HG03064 (cell line): ENCODE results near the gene RASSF5.
"Not testable (repeated sequence)": the region's sequence is repeated elsewhere in the genome, so short reads cannot be mapped to it uniquely, and the experiment has no call there.

Experiments
- ATAC-seq: cut with Tn5 transposase; IDR thresholded peaks from one replicate; pipeline ENCODE4 v1.9.1; 2021; ENCODE audit warnings: low read depth; ENCODE audit not compliant: unreplicated experiment

Gene RASSF5

DNA sequence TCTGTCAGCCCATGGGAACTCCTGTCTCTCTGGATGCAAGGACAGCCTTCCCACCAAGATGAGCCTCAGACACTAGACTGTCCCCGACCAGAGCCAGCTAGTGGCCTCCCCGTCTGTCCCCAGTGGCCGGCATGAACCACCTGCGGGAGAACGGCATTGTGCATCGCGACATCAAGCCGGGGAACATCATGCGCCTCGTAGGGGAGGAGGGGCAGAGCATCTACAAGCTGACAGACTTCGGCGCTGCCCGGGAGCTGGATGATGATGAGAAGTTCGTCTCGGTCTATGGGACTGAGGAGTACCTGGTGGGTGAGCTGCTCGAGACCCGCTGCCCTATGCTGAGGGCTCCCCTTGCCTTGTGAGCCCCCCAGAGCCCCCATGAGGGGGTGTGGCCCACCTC lies 31.3 kb upstream of the RASSF5 start:
- ATAC-seq: no peak

DNA sequence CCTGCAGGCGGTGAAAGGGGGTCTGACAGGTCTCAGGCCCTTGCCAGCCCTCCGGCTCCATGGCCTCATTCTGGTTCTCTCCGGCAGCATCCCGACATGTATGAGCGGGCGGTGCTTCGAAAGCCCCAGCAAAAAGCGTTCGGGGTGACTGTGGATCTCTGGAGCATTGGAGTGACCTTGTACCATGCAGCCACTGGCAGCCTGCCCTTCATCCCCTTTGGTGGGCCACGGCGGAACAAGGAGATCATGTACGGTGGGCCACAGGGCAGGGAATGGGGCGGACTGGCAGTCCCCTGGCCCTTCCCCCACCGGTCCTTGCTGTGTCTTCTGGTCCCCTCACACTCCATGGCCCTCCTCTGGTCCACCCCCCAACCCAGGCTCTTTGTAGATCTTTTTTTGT lies 30.7 kb upstream of the RASSF5 start:
- no peak for ATAC-seq

DNA sequence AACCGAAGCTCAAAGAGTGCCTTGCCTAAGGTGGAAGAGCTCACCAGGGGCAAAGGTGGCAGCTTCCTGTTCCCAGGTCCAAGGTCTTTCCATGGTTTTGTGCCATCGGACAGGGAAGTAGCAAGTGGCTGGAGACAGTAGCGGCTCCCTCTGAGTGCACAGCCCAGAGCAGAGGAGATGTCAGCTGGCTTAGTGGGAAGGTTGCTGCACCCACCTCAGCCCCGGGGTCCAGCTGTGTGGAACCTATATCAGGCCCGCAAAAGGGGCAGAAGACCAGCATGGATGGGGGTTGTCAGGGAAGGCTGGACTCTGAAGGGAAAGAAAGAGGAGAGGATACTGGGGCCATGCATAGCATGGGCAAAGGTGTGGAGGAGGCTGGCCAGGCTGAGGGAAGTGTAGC lies 30.2 kb upstream of the RASSF5 start:
- ATAC-seq: no peak

DNA sequence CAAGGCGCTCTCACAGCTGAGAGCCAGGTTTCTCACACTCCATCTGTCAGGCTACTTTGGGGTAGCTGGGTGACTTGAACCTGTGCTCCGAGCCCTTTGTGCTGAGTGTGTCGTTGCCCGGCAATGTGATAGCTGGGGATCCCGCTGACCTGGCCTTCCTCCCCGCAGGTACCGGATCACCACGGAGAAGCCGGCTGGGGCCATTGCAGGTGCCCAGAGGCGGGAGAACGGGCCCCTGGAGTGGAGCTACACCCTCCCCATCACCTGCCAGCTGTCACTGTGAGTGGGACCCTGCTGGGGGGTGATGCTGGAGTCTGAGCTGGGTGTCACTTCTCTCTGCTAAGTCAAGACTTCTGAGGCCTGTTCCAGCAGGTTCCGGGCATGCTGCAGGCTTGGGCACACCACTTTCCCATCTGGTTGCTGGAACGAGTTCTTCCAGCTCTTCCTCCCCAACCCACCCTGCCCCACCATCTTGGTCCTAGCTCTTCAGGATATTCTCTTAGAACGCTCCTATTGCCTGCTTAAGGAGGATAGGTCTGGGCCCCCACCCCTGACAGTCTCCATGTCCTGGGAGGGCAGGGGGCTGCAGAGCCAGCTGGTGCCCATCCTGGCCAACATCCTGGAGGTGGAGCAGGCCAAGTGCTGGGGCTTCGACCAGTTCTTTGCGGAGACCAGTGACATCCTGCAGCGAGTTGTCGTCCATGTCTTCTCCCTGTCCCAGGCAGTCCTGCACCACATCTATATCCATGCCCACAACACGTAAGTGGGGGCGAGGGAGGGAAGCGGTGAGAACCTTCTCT lies 29.6 kb upstream of the RASSF5 start:
- no peak for ATAC-seq

DNA sequence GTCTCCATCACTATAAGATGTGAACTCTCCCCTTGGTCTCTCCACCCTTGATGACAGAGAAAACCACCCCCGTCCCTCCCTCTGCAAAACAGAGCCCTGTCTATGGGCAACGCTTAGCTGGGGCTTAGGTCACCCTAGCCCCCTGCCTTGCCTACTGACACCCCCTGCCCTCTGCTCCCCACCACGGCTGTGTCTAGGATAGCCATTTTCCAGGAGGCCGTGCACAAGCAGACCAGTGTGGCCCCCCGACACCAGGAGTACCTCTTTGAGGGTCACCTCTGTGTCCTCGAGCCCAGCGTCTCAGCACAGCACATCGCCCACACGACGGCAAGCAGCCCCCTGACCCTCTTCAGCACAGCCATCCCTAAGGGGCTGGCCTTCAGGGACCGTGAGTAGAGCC lies 28.6 kb upstream of the RASSF5 start:
- no peak for ATAC-seq

DNA sequence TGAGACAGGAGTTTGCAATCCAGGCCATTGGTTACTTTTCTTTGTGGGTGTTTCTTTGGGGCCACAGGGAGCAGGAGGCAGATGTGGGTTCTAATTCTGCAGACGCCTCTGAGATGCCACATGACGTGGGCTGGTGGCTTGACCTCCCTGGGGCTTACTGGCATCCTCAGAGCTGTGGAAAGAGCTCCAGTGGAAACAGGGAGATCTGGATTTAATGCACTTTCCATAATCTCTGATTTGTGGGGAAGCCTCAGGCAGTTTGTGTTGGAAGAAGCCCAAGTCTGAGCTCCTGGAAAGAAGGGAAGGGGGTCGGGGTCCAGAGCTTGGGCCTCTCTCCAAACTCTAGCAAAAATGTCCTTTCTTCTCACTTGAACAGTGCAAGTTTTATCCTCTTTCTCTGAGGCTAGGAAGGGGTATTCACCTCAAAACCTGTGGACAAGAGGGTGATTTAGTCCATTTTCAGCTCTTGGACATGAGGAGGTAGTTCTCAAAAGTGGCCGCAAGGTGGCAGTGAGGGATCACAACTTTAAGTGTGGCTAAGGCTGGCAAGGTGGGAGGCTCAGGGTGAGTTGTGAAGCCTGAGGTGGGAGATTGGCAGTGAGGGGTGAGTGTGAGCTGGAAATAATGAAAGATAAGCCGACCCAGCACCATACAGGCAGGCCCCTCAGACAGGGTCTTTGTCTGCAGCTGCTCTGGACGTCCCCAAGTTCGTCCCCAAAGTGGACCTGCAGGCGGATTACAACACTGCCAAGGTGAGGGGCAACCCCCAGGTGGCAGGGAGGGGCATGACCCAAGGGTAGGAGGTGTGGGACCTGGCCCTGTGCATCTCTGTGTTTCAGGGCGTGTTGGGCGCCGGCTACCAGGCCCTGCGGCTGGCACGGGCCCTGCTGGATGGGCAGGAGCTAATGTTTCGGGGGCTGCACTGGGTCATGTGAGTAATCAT lies 27.9 kb upstream of the RASSF5 start:
- no peak for ATAC-seq

DNA sequence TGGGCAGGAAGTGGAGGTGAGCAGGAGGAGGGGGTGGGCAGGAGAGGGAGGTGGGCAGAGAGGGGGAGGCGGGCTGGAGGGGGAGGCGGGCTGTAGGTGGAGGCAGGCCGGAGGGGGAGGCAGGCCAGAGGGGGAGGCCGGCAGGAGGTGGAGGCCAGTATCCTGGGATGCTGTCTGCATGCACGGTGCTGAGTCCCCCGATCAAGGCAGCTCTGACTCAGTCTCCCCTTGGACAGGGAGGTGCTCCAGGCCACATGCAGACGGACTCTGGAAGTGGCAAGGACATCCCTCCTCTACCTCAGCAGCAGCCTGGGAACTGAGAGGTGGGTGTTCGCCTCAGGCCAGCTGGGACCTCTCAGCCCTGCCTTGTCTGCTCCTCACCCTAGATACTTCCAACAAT lies 27.1 kb upstream of the RASSF5 start:
- ATAC-seq: no peak

DNA sequence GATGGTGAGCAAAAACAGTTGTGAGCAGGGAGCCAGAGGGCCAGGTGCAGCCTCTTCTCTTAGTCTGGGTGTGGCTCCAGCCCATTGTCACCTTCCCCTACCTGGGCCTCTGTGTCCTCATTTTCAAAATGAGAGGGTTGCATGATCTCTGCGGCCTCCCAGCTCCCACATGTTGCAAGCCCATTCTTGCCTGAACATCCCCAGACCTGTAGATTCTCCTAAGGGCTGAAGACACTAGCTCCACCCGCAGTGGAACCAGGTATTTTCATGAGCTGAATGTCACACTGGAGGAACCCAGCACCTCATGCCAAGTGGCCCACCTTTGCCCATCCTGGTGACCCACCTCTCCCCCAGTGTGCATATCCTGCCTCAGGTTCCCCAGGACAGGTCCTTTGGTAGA lies 24.7 kb upstream of the RASSF5 start:
- no peak for ATAC-seq

DNA sequence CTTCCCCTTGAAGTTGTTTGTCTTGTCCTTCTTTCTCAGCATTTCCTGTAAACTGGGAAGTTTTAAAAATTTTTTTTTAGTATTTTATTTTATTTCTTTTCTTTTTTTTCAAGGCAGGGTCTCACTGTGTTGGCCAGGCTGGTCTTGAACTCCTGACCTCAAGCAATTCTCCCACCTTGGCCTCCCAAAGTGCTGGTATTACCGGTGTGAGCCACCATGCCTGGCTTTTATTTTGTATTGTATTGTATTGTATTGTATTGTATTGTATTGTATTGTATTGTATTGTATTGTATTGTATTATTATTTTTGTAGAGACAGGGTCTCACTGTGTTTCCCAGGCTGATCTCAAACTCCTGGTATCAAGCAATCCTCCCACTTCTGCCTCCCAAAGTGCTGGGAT lies 23.5 kb upstream of the RASSF5 start:
- ATAC-seq: not testable (repeated sequence)

DNA sequence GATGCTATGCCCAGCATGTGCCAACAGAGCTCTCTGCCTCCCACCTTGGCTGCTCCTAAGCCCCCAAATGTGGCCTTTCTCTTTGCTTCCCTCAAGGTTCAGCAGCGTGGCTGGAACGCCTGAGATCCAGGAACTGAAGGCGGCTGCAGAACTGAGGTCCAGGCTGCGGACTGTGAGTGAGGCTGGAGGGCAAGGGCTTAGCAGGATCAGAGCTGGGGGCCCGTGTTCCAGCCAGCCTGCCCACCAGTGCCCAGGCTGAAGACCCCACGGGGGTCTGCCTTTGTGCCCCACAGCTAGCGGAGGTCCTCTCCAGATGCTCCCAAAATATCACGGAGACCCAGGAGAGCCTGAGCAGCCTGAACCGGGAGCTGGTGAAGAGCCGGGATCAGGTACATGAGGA lies 22.4 kb upstream of the RASSF5 start:
- no peak for ATAC-seq

DNA sequence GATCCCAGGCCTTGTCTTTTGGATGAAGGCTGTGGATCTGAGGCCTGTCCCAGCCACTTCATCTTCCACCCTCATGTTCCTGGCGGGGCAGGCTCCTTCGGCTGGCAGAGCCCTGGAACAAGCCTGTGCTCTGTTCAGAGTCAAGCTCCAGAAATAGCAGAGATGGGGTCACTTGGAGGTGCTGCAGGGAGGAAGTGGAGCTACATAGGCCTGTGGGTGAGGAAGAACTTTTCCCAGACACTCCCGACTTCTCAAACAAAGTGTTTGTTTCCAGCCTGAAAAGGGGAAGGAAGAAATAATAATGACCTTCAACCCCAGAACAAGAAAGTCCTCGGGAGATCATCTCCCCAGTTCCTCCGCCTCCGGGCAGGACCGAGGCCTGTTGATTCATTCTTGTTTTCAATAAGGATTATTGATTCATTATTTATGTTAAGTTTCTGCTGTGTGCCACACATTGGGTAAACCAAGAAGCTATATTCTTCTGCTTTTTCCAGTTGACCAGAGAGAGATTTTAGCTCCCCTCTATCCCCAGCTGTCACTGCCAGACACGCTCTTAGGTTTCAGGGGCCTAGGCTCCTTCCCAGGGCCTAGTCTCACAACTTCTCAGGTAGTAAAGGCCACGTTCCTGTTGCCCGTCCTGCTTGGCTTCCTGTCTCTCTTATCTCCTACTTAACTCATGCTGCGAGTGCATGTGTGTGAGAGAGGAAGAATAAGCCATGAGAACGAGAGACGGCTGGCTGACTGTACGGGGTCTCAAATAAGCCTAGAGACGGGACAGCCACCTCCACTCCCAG lies 20.1 kb upstream of the RASSF5 start:
- ATAC-seq: no peak

DNA sequence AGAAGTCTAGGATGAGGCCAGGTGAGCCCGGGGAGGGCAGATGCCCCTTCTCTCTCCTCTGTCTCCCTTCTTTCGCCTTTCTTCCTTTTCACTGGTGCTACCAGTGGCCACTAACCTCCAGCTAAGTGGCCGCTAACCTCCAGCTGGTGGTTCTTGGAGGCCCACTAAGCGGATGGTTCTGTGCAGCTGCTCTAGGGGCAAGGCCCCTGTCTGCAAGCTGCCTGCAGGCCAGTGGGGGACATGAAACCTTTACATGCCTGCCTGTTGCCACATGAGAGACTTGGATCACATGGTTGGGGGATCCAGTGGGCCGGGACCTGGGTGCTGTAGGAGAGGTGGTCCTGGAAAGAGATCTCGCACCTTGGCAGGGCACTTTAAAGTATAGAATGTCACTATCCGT lies 19.4 kb upstream of the RASSF5 start:
- ATAC-seq: no peak

DNA sequence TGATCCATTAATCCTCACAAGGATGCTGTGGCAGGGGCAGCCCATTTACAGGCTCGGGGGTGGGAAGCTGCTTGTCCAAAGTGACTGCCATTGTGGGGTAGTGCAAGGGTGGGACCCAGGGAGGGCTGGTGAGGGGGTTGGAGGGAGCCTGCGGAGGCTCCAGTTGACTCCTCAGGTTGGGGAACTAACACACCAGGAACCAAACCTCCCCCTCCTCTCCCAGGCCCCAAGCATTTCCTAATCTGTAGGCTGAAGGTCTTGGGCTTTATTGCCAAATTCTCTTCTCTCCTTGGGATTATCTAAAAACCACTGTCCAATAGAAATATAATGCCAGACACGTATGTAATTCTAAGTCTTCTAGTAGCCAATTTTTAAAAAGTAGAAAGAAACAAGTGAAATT lies 18.9 kb upstream of the RASSF5 start:
- no peak for ATAC-seq

DNA sequence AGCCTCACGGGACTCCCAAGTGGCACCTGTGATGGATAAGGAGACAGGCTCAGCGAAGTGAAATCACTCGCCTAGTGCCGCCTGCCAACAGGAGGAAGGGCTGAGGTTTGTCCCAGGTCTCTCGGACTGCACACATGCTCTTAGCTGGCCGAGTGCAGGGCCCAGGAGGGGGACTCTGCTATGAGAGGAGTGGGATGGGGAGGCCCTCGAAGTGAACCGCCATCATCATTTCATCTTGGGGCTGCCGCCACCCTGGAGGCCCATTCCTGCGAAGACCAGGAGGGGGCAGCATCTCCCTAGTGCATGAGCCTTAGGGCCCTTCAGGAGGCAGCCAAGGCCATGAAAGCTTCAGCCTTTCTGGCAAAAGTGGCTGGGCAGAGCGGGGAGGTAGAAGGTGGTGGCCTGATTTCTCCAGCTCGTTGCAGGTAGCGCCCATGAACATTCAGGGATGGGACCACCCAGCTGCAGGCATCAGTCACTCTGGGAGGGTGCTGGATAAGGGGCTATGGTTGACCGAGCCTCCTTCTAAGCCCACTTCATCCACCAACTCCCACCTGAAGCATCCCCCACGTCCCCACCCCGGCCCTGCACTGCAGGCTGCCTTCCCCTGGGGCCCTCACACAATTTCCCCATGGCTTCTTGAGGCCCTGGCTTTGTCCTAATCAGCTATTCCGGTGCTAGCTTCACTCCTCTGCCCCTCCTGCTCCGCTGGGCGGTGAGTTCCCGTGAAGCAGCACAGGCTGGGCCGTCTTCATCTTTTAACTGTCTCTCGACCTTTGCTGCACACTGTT lies 17.2 kb upstream of the RASSF5 start:
- no peak for ATAC-seq

DNA sequence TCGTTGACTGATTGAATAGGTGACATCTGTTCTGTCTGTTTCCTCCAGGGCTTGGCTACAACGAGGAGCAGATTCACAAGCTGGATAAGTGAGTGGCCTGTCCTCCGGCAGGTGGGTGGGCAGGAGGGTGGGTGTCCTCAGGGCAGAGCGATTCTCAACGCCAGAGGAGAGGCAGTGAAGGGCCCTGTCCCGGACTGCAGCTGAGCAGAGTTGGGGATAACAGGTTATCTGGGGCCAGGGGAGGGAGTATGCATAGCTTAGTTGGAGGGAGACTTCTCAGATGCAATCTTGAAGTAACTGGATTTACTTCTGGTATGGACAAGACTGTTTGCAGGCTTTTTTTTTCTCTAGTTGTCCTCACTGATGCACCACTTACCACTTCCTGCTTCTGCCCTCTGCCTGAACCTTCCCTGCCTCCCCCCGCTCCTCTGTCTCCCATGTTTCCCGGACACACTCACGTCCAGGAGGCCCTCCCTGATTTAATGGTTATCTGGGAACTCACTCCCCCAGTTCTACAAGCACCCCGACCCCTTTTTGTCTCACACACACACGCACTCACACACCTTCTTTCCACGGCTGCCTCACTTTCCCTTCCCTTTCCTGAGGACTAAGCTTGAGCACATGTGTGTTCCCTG lies 16.4 kb upstream of the RASSF5 start:
- no peak for ATAC-seq

DNA sequence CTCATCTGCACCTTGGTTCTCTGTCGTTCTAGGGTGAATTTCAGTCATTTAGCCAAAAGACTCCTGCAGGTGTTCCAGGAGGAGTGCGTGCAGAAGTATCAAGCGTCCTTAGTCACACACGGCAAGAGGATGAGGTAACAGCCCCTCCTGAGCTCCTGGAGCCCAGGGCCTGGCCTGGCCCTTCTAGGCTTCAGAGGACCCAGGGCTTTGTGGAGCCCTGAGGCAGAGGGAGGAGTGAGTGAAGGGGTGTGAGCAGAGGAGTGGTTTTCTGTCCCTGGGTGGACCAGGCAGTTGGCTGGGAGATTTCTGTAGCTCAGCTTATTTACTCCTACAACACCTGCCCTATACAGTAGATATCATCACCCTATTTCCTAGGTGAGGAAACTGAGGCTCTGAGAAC lies 15.7 kb upstream of the RASSF5 start:
- no peak for ATAC-seq

DNA sequence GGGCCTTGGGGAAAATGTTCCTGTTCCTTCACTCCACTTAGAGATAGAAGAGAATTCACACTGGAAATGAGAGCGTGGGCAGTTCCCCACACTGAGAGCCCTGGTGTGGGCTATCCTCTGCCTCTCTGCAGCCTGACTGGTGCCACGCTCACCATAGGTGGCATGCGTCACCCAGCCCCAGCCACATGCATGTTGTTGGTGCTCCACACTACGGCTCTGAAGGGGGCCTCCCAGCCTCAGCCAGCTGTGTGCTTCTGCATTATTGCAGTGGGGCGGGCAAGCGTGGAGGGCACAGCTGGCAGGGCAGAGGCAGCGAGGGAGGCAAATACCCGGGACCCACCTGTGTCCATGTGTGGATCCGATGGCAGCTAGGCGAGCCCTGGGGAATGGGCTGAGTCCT lies 14.7 kb upstream of the RASSF5 start:
- no peak for ATAC-seq

DNA sequence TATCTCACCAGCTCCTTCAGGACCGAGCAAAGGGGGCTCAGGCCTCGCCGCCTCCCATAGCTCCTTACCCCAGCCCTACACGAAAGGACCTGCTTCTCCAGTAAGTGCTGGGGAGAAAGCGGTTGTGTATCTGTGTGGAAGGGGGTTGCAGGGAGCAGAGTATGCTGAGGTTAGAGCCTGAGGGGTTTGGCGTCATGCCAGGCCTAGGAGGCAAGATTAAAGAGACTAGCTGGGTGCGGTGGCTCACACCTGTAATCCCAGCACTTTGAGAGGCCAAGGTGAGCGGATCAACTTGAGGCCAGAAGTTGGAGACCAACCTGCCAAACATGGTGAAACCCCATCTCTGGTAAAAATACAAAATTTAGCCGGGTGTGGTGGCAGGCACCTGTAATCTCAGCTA lies 14.1 kb upstream of the RASSF5 start:
- ATAC-seq: no peak

DNA sequence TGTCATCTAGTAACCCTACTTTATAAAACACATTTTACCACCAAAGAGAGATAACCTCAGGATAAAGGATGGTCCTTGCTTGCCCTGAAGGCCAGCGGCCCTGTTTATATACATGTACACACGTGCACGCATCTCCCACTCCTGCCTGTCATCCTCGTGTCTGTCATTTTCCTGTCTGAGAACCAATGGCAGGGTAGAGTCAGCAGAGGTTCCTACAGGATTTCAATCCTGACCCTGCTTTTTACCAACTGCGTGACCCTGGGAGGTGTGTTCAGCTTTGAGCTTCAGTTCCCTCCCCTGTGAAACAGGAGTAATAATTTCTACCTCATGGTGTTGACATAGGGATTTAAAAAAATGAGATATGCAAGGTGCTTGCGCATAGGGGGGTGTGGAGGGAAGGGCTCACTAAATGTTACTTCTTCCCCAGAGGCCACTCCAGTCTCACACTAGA lies 12.3 kb upstream of the RASSF5 start:
- ATAC-seq: no peak
